PC-3 (cell line): Measurements from ENCODE around the gene KCP.

Experiments
- EZH2 ChIP-seq: fragments of 300-600 bp; sonication (generic); IDR thresholded peaks from one replicate; pipeline ENCODE4 v1.6.1; 2017; ENCODE audit warnings: antibody characterized with exemption, mild to moderate bottlenecking, low read length; ENCODE audit not compliant: unreplicated experiment
- TF ChIP-seq, protein P1 (sequence below): fragments of 300-600 bp; sonication (generic); conservative IDR thresholded peaks from 2 replicates; pipeline ENCODE4 v1.5.1; 2017; ENCODE audit warnings: antibody characterized with exemption, low read depth, mild to moderate bottlenecking, low read length

GRCh38 chr7:128954150-128954549, 43.6 kb upstream of the KCP start:
- TF ChIP-seq, protein P1, sequence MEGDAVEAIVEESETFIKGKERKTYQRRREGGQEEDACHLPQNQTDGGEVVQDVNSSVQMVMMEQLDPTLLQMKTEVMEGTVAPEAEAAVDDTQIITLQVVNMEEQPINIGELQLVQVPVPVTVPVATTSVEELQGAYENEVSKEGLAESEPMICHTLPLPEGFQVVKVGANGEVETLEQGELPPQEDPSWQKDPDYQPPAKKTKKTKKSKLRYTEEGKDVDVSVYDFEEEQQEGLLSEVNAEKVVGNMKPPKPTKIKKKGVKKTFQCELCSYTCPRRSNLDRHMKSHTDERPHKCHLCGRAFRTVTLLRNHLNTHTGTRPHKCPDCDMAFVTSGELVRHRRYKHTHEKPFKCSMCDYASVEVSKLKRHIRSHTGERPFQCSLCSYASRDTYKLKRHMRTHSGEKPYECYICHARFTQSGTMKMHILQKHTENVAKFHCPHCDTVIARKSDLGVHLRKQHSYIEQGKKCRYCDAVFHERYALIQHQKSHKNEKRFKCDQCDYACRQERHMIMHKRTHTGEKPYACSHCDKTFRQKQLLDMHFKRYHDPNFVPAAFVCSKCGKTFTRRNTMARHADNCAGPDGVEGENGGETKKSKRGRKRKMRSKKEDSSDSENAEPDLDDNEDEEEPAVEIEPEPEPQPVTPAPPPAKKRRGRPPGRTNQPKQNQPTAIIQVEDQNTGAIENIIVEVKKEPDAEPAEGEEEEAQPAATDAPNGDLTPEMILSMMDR: no peak
- no peak for TF ChIP-seq EZH2
